Measurements from ENCODE around the gene NPIPB9.
"Not testable (repeated sequence)": the region's sequence is repeated elsewhere in the genome, so short reads cannot be mapped to it uniquely, and the experiment has no call there.

- TF ChIP-seq CTCF (IDR thresholded peaks at IDR 0.05; ENCODE audit: poor library complexity); EZH2 (IDR thresholded peaks at IDR 0.05; ENCODE audit: borderline replicate concordance); EZH2phosphoT487 (IDR thresholded peaks at IDR 0.05; ENCODE audit: low read depth, severe bottlenecking, unreplicated experiment): not testable (repeated sequence)
These were observed 28.5 kb upstream of the NPIPB9 start for GRCh38 chr16:28722852-28723650.
